HEK293 (cell line): ENCODE measurements around the gene TRIM46.

Experiments
- CTCF ChIA-PET: fragments of 350-600 bp; formaldehyde crosslinking; extraction: SDS; loops from one replicate; lab custom pipeline; 2021; ENCODE audit warnings: antibody characterized with exemption; lab: Yijun Ruan, JAX
- POLR2A ChIA-PET: fragments of 300-600 bp; formaldehyde crosslinking; extraction: SDS; loops from one replicate; lab custom pipeline; 2020; ENCODE audit warnings: antibody characterized with exemption, inconsistent platforms; lab: Yijun Ruan, JAX
- H3K27ac ChIP-seq: fragments of 200-500 bp; sonication (Bioruptor generic); 2 replicates; pipeline ENCODE4 v1.5.1; 2014; ENCODE audit warnings: low read depth, low read length, control low read depth, inconsistent platforms; ENCODE audit errors: extremely low read depth
- H3K36me3 ChIP-seq, 2 experiments: fragments of 200-500 bp in 1 of 2; sonication (Bioruptor generic) in 1 of 2; 1 replicate in 1 of 2; 2 replicates in 1 of 2; pipeline ENCODE4 v1.5.1; 2014 to 2017; ENCODE audit warnings: inconsistent platforms in 2 of 2, low read length in 2 of 2; ENCODE audit not compliant: control insufficient read depth in 2 of 2, insufficient read depth in 1 of 2
- H3K4me1 ChIP-seq: fragments of 200-500 bp; sonication (Bioruptor generic); 2 replicates; pipeline ENCODE4 v1.5.1; 2014; ENCODE audit warnings: mild to moderate bottlenecking, low read length, inconsistent platforms; ENCODE audit not compliant: control insufficient read depth, insufficient read depth
- H3K4me3 ChIP-seq: 2 replicates; pipeline ENCODE4 v1.5.1; 2011; ENCODE audit warnings: low read depth, mild to moderate bottlenecking, control low read depth, low read length, moderate library complexity
- H3K9me3 ChIP-seq: fragments of 200-500 bp; sonication (Bioruptor generic); 2 replicates; pipeline ENCODE4 v1.5.1; 2014; ENCODE audit warnings: low read depth, low read length, inconsistent platforms; ENCODE audit not compliant: control insufficient read depth, insufficient read depth
- AEBP2 ChIP-seq: fragments of 450-650 bp; formaldehyde crosslinking; IDR thresholded peaks from 2 replicates; pipeline ENCODE4 v1.5.1; 2016; ENCODE audit warnings: missing biosample characterization, missing genetic modification characterization, borderline replicate concordance
- GLI2 ChIP-seq: fragments of 450-650 bp; formaldehyde crosslinking; IDR thresholded peaks from 2 replicates; pipeline ENCODE4; 2017; ENCODE audit warnings: missing biosample characterization, missing genetic modification characterization, low read depth, borderline replicate concordance
- GLI4 ChIP-seq: fragments of 450-650 bp; formaldehyde crosslinking; IDR thresholded peaks from 2 replicates; pipeline ENCODE4 v1.5.1; 2016; ENCODE audit warnings: missing biosample characterization, missing genetic modification characterization
- KLF9 ChIP-seq: fragments of 450-650 bp; formaldehyde crosslinking; IDR thresholded peaks from 2 replicates; pipeline ENCODE4 v1.5.1; 2016; ENCODE audit warnings: missing biosample characterization, missing genetic modification characterization, low read depth
- PATZ1 ChIP-seq: fragments of 450-650 bp; formaldehyde crosslinking; IDR thresholded peaks from 2 replicates; pipeline ENCODE4 v1.5.1; 2016; ENCODE audit warnings: missing biosample characterization, missing genetic modification characterization
- PRDM6 ChIP-seq: fragments of 450-650 bp; formaldehyde crosslinking; IDR thresholded peaks from 2 replicates; pipeline ENCODE4 v1.5.1; 2017; ENCODE audit warnings: missing biosample characterization, missing genetic modification characterization
- ZBTB1 ChIP-seq: fragments of 450-650 bp; formaldehyde crosslinking; IDR thresholded peaks from 2 replicates; pipeline ENCODE4 v1.5.1; 2016; ENCODE audit warnings: missing biosample characterization, missing genetic modification characterization
- ZBTB8A ChIP-seq: fragments of 450-650 bp; formaldehyde crosslinking; IDR thresholded peaks from 2 replicates; pipeline ENCODE4 v1.5.1; 2016; ENCODE audit warnings: missing biosample characterization, missing genetic modification characterization
- ZFP37 ChIP-seq: fragments of 450-650 bp; formaldehyde crosslinking; IDR thresholded peaks from 2 replicates; pipeline ENCODE4 v1.5.1; 2016; ENCODE audit warnings: missing biosample characterization, missing genetic modification characterization
- ZNF121 ChIP-seq: fragments of 450-650 bp; formaldehyde crosslinking; IDR thresholded peaks from 2 replicates; pipeline ENCODE4 v1.5.1; 2016; ENCODE audit warnings: missing biosample characterization, missing genetic modification characterization
- ZNF133 ChIP-seq: fragments of 450-650 bp; formaldehyde crosslinking; IDR thresholded peaks from 2 replicates; pipeline ENCODE4 v1.5.1; 2016; ENCODE audit warnings: missing biosample characterization, missing genetic modification characterization
- ZNF23 ChIP-seq: fragments of 450-650 bp; formaldehyde crosslinking; IDR thresholded peaks from 2 replicates; pipeline ENCODE4 v1.5.1; 2016; ENCODE audit warnings: missing biosample characterization, missing genetic modification characterization, borderline replicate concordance
- ZNF280C ChIP-seq: fragments of 450-650 bp; formaldehyde crosslinking; IDR thresholded peaks from 2 replicates; pipeline ENCODE4 v1.5.1; 2016; ENCODE audit warnings: missing biosample characterization, missing genetic modification characterization
- ZNF513 ChIP-seq: fragments of 450-650 bp; IDR thresholded peaks from 2 replicates; pipeline ENCODE4 v1.5.1; 2018; ENCODE audit warnings: missing biosample characterization, missing genetic modification characterization
- ZNF549 ChIP-seq: fragments of 450-650 bp; IDR thresholded peaks from 2 replicates; pipeline ENCODE4 v1.5.1; 2018; ENCODE audit warnings: missing biosample characterization, missing genetic modification characterization, mild to moderate bottlenecking, inconsistent platforms, moderate library complexity
- ZNF560 ChIP-seq: fragments of 450-650 bp; formaldehyde crosslinking; IDR thresholded peaks from 2 replicates; pipeline ENCODE4 v1.5.1; 2017; ENCODE audit warnings: missing biosample characterization, missing genetic modification characterization, borderline replicate concordance
- ZNF639 ChIP-seq: fragments of 450-650 bp; formaldehyde crosslinking; IDR thresholded peaks from 2 replicates; pipeline ENCODE4 v1.5.1; 2016; ENCODE audit warnings: missing biosample characterization, missing genetic modification characterization
- ZNF645 ChIP-seq: fragments of 450-650 bp; formaldehyde crosslinking; IDR thresholded peaks from 2 replicates; pipeline ENCODE4; 2016; ENCODE audit warnings: missing biosample characterization, missing genetic modification characterization
- ZNF660 ChIP-seq: fragments of 450-650 bp; IDR thresholded peaks from 2 replicates; pipeline ENCODE4 v1.5.1; 2018; ENCODE audit warnings: missing biosample characterization, mild to moderate bottlenecking, missing genetic modification characterization
- ZNF664 ChIP-seq: fragments of 450-650 bp; formaldehyde crosslinking; IDR thresholded peaks from 2 replicates; pipeline ENCODE4 v1.5.1; 2016; ENCODE audit warnings: missing biosample characterization, missing genetic modification characterization
- ZNF76 ChIP-seq: fragments of 450-650 bp; formaldehyde crosslinking; IDR thresholded peaks from 2 replicates; pipeline ENCODE4; 2016; ENCODE audit warnings: low read depth, missing biosample characterization, missing genetic modification characterization, borderline replicate concordance
- ZNF837 ChIP-seq: fragments of 450-650 bp; formaldehyde crosslinking; IDR thresholded peaks from 2 replicates; pipeline ENCODE4 v1.5.1; 2016; ENCODE audit warnings: missing biosample characterization, missing genetic modification characterization
- ZNF843 ChIP-seq: fragments of 450-650 bp; formaldehyde crosslinking; IDR thresholded peaks from 2 replicates; pipeline ENCODE4 v1.5.1; 2016; ENCODE audit warnings: missing biosample characterization, missing genetic modification characterization

The TRIM46 gene

GRCh38 chr1:155198547-155198906 is 24.9 kb downstream of the TRIM46 start:
- H3K27ac ChIP-seq, result no peak overlapping the region
- H3K4me3 ChIP-seq, result no peak overlapping the region
- no peaks in the 10 kb centered on the region for H3K4me1 ChIP-seq
- H3K9me3 ChIP-seq, result no peaks in the 10 kb centered on the region
- ChIA-PET CTCF (interaction anchor here (0.6 to 1.4 kb wide), 2 partner anchors 23 to 30 kb away, joined by 3 read pairs; no protein-coding TSS in a partner anchor), POLR2A (no interaction called here)
- no peak for TF ChIP-seq ZNF837
- TF ChIP-seq ZNF280C (tag by site-specific recombination), result no peak
- TF ChIP-seq PATZ1, result no peak
- TF ChIP-seq ZNF76 (tag by site-specific recombination), result no peak
- no peak for TF ChIP-seq ZFP37 (tag by site-specific recombination)
- no peak for TF ChIP-seq GLI4 (tag by site-specific recombination)
- TF ChIP-seq ZNF664 (tag by site-specific recombination), result no peak
- TF ChIP-seq GLI2 (tag by site-specific recombination), result no peak
- no peak for TF ChIP-seq ZNF560 (tag by site-specific recombination)
- no peak for TF ChIP-seq ZNF660
- no peak for TF ChIP-seq ZNF843 (tag by site-specific recombination)
- no peak for TF ChIP-seq ZNF121
- no peak for TF ChIP-seq ZNF549 (tag by site-specific recombination)
- no peak for TF ChIP-seq KLF9
- peaks cover 0 to 52% of the 10 kb centered on the region in 2 experiments; a peak in 1 of 3 replicates for H3K36me3 ChIP-seq

- Histone ChIP-seq H3K4me3 (no peak overlapping the region), H3K36me3 (peaks cover 0 to 52% of the 10 kb centered on the region in 2 experiments; a peak in 1 of 3 replicates), H3K9me3 (no peaks in the 10 kb centered on the region), H3K27ac (no peak overlapping the region), H3K4me1 (no peaks in the 10 kb centered on the region)
- POLR2A ChIA-PET, result no interaction called here
- CTCF ChIA-PET, result interaction anchor here (0.7 kb wide), 1 partner anchor 30 kb away, joined by 3 read pairs; no protein-coding TSS in a partner anchor
- TF ChIP-seq ZNF645, result no peak
- TF ChIP-seq ZNF513 (tag by site-specific recombination), result no peak
- TF ChIP-seq ZNF23 (tag by site-specific recombination), result no peak
- TF ChIP-seq ZNF639 (tag by site-specific recombination), result no peak
- TF ChIP-seq PRDM6 (tag by site-specific recombination), result no peak
- TF ChIP-seq ZBTB8A (tag by site-specific recombination), result no peak
- TF ChIP-seq ZNF133 (tag by site-specific recombination), result no peak
- TF ChIP-seq ZBTB1 (tag by site-specific recombination), result no peak
- no peak for TF ChIP-seq ZNF560 (tag by site-specific recombination)
- TF ChIP-seq AEBP2, result no peak
Measured at GRCh38 chr1:155199792-155200191, 26.1 kb downstream of the TRIM46 start.
